ENCODE measurements around the gene LPCAT1. TPM values are rescaled to one million over a fixed set of nuclear protein-coding genes. Genes with fewer than 3 reads are reported as not detected.
"Not testable (repeated sequence)": the region's sequence is repeated elsewhere in the genome, so short reads cannot be mapped to it uniquely, and the experiment has no call there.

LPCAT1 gene, protein sequence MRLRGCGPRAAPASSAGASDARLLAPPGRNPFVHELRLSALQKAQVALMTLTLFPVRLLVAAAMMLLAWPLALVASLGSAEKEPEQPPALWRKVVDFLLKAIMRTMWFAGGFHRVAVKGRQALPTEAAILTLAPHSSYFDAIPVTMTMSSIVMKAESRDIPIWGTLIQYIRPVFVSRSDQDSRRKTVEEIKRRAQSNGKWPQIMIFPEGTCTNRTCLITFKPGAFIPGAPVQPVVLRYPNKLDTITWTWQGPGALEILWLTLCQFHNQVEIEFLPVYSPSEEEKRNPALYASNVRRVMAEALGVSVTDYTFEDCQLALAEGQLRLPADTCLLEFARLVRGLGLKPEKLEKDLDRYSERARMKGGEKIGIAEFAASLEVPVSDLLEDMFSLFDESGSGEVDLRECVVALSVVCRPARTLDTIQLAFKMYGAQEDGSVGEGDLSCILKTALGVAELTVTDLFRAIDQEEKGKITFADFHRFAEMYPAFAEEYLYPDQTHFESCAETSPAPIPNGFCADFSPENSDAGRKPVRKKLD
- 10 to 100 TPM; 23.4 to 45.3 (median 26.8) TPM for total RNA-seq

DNA sequence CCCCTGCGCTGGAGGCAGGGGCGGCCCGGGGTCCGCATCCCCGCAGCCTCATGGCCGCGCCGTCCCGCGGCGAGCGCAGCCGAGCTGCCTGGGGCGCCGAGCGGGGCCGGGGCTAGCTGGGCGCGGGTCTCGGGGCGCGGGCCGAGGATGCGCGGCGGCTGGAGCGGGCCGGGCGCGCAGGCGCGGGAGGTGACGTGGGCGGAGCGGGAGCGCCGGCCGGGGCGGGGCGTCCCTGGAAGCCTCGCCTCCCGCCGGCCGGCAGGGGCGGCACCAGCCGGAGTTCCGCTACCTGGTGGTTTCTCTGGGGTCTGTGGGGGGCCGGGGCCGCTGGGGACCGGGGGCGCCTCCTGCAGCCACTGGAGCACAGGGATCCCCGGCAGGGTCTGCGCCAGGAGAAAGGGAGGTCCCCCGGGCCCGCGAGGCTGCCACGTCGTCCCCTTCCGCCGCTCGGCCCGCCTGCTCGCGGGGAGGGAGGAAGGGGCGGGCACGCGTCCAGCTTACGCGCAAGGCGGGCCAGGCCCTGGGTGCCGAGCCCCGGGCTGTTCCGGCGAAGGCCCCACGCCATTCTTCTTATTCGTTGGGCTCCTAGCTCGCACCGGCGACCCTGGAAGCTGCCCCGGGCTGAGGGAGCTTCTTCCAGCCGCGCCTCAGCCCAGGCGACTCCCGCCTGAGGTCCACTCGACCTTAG lies at the start of gene LPCAT1:
LPCAT1 (minus strand) TSS at position 168 of the 688 bp plus-strand sequence; CDS start at position 52, 116 bp downstream.
- WGBS, 2 donors: 3 to 10% methylated on average over 2 to 63 of the region's 85 CpGs
- DNase-seq (ENCODE audit: low spot score in 2 of 2): peak; percentile 46 to 47
- H3K27ac ChIP-seq: peak within 1 kb of the TSS in 3 of 4 donors; percentile 88 to 93 (median 92)

DNA sequence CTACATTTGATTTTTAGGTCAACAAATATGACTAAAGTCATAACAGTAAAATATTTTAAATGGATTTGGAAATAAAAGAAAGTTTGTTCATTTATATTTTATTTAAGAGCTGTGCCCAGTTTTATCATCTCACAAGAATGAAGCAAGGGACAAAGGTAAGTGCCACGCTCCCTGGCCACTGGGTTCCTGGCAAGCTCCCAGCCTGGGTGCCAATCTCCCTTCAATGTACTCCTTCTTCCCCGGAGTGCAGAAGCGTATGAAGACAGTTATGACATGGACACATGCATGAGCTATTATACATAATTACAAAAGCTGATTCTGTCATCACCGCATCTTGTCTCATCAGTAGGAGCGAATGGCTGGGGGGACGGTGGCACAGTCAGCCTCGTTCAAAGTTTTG lies 48.1 kb upstream of the LPCAT1 start:
- not testable (repeated sequence) for H3K9me3 ChIP-seq; H3K4me3 ChIP-seq; H3K27me3 ChIP-seq; H3K27ac ChIP-seq; DNase-seq (ENCODE audit: low spot score in 2 of 2)
- Histone ChIP-seq H3K36me3 (peaks cover 0 to 45% (median 0%) of the 10 kb centered on the region in 3 donors), H3K4me1 (peaks cover 0 to 18% (median 3%) of the 10 kb centered on the region in 4 donors)
- WGBS, 2 donors: 86 to 93% methylated on average over 7 of the region's 7 CpGs

More for the DNA sequence above, at the start of gene LPCAT1:
- Histone ChIP-seq H3K4me3 (peak within 1 kb of the TSS; percentile 59 to 85 (median 78)), H3K36me3 (peaks cover 0 to 15% (median 0%) of the 10 kb centered on the region in 3 donors), H3K9me3 (no peaks in the 10 kb centered on the region), H3K27me3 (no peaks in the 10 kb centered on the region), H3K4me1 (peaks cover 0 to 24% (median 15%) of the 10 kb centered on the region in 4 donors)
- TF ChIP-seq, protein P1, sequence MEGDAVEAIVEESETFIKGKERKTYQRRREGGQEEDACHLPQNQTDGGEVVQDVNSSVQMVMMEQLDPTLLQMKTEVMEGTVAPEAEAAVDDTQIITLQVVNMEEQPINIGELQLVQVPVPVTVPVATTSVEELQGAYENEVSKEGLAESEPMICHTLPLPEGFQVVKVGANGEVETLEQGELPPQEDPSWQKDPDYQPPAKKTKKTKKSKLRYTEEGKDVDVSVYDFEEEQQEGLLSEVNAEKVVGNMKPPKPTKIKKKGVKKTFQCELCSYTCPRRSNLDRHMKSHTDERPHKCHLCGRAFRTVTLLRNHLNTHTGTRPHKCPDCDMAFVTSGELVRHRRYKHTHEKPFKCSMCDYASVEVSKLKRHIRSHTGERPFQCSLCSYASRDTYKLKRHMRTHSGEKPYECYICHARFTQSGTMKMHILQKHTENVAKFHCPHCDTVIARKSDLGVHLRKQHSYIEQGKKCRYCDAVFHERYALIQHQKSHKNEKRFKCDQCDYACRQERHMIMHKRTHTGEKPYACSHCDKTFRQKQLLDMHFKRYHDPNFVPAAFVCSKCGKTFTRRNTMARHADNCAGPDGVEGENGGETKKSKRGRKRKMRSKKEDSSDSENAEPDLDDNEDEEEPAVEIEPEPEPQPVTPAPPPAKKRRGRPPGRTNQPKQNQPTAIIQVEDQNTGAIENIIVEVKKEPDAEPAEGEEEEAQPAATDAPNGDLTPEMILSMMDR (IDR thresholded peaks at IDR 0.05): peak in 4 of 5 experiments; percentile 32 to 50 (median 37)
- no peak for TF ChIP-seq POLR2A (IDR thresholded peaks at IDR 0.05)
- peak in 1 of 2 donors; percentile 52 for TF ChIP-seq EP300 (IDR thresholded peaks at IDR 0.05)

DNA sequence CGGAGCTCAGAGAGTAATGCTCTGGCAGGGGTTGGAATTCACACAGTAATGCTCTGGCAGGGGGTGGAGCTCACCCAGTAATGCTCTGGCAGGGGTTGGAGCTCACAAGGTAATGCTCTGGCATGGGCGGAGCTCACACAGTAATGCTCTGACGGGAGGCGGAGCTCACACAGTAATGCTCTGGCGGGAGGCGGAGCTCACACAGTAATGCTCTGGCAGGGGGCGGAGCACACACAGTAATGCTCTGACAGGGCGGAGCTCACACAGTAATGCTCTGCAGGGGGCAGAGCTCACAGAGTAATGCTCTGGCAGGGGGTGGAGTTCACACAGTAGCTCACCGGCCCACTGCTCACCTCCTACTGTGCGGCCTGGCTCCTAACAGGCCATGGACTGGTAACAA lies 47.2 kb upstream of the LPCAT1 start:
- TF ChIP-seq, protein P1 (IDR thresholded peaks at IDR 0.05): no peak
- no peak for TF ChIP-seq POLR2A (IDR thresholded peaks at IDR 0.05)
- no peak for TF ChIP-seq EP300 (IDR thresholded peaks at IDR 0.05)
- WGBS, 2 donors: 99% methylated on average over 10 of the region's 10 CpGs

DNA sequence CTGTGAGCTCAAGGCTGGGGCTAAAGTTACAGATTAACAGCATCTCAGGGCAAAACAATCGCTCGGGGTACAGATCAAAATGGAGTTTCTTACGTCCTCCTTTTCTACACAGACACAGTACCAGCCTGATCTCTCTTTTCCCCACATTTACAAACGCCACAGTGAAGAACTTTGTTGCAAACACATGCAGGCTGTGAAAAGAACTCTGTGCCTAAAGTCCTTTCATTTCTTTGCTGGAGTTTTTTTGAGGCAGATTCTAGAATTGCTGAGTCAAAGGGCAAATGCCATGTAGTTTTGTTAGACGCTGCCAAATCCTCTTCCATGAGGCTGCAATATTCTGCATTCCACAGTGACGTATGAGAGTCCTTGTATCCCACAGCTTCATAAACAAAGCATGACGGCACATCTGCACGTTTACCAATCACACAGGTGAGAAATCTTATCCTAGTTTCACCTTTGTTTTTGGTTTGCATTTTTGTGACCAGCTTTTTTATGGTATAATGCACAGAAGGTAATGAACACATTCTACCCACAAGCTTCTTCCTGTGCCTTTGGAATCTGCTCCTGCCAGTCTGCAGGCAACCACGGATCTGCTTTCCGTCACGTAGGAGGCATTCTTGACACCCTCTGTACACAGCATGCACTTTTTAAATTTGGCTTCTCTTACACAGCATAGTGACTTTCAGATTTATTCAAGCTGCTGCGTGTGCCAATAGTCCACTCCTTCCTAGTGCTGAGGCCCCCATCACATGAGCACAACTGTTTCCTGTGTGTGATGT lies 44.6 kb upstream of the LPCAT1 start:
- H3K9me3 ChIP-seq: no peaks in the 10 kb centered on the region
- H3K27ac ChIP-seq: peak overlapping the region in 1 of 4 donors; percentile 59
- no peak overlapping the region for H3K4me3 ChIP-seq
- peaks cover 0 to 18% (median 3%) of the 10 kb centered on the region in 4 donors for H3K4me1 ChIP-seq
- 24% methylated on average over 12 of the region's 12 CpGs for WGBS, 2 donors
- no peaks in the 10 kb centered on the region for H3K27me3 ChIP-seq
- peak in 1 of 2 donors; percentile 42 for TF ChIP-seq EP300 (IDR thresholded peaks at IDR 0.05)
- TF ChIP-seq, protein P1 (IDR thresholded peaks at IDR 0.05): no peak
- peaks cover 0 to 23% (median 0%) of the 10 kb centered on the region in 3 donors for H3K36me3 ChIP-seq
- DNase-seq (ENCODE audit: low spot score in 2 of 2): no peak

More for the DNA sequence above, 47.2 kb upstream of the LPCAT1 start:
- Histone ChIP-seq H3K27me3 (no peaks in the 10 kb centered on the region), H3K4me3 (no peak overlapping the region), H3K4me1 (peaks cover 0 to 18% (median 3%) of the 10 kb centered on the region in 4 donors), H3K27ac (no peak overlapping the region), H3K36me3 (peaks cover 0 to 41% (median 0%) of the 10 kb centered on the region in 3 donors), H3K9me3 (no peaks in the 10 kb centered on the region)
- no peak for DNase-seq (ENCODE audit: low spot score in 2 of 2)

DNA sequence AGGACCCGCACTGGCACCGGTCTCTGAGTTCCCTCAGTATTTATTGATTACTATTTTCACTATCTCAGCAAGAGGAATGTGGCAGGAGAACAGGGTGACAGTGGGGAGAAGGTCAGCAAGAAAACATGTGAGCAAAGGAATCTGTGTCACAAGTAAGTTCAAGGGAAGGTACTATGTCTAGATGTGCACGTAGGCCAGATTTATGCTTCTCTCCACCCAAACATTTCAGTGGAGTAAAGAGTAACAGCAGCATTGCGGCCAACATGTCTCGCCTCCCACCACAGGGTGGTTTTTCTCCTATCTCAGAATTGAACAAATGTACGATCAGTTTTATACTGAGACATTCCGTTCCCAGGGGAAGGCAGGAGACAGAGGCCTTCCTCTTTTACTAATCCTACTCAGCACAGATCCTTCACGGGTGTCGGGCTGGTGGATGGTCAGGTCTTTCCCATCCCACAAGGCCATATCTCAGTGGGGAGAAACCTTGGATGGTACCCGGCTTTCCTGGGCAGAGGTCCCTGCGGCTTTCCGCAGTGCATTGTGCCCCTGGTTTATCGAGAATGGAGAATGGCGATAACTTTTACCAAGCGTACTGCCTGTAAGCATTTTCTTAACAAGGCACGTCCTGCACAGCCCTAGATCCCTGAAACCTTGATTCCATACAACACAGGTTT lies 43.9 kb upstream of the LPCAT1 start:
- 77 to 85% methylated on average over 16 of the region's 16 CpGs for WGBS, 2 donors

More for the DNA sequence above, 43.9 kb upstream of the LPCAT1 start:
- Histone ChIP-seq H3K27ac (peak overlapping the region in 1 of 4 donors; percentile 59), H3K36me3 (peaks cover 0 to 15% (median 0%) of the 10 kb centered on the region in 3 donors), H3K4me1 (peaks cover 0 to 18% (median 3%) of the 10 kb centered on the region in 4 donors)
- not testable (repeated sequence) for H3K9me3 ChIP-seq; DNase-seq (ENCODE audit: low spot score in 2 of 2); H3K27me3 ChIP-seq; H3K4me3 ChIP-seq

Measured in tibial nerve (tissue), 4 donors.